Measurements from ENCODE around the gene HSPD1.

DNA sequence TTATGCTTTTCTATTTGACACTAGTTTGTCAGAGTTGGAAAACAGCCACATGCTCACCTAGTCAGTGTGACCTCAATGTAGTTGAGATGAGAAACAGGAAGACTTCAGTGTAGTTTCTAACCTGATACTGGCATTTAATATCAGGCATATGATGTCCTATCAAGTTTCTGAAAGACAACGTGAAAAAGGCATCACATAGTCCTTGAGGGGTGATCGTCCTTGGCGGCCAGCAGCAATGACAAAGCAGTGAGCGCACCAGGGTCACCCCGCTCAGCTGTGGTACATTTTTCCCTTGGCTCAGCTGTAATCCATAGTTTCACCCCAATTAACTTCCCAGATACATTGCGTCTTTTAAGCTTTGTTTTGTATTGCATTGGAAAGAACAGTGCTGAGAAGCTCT, 4.9 kb upstream of the HSPD1 start:
- TF ChIP-seq CTCF (conservative IDR thresholded peaks at IDR 0.05; ENCODE audit: low read depth, low read length) (no peak), EZH2 (IDR thresholded peaks at IDR 0.05; ENCODE audit: low read length, unreplicated experiment) (no peak)

Data from PC-3 (cell line).